ENCODE data around the gene SH3RF2. TPM values are rescaled to one million over a fixed set of nuclear protein-coding genes. Genes with fewer than 3 reads are reported as not detected.

The SH3RF2 gene
- total and polyA plus RNA-seq, 4 experiments from 2014 or later, result not detected

DNA sequence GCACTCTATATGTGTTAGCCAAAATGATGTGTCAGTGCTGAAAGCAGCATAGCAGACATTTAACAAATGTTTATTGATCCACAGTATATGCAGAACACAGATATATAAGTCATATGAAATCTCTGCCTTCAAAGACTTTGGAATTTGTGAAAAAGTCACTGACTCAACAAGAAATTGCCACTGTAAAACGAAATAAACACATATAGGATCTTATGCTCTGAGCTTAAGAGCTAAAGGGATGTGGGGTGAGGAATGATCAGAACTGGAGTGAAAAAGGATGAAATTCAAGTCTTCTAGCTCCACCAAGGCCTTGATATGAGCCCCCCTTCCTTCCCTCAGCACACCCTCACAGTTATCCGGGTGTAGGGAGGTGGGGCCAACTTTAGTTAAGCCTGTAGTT, 119.1 kb downstream of the SH3RF2 start:
- DNase-seq, result no peak
- Mint-ChIP-seq H3K36me3 (no peaks in the 10 kb centered on the region), H3K27ac (no peak overlapping the region), H3K27me3 (peaks cover 3 to 13% of the 10 kb centered on the region in 2 donors), H3K4me1 (no peaks in the 10 kb centered on the region), H3K4me3 (no peak overlapping the region), H3K9me3 (peaks cover 0 to 3% (median 0%) of the 10 kb centered on the region in 8 donors)
- Histone ChIP-seq H3K9me3 (ENCODE audit: control insufficient read depth in 1 of 2, low read length in 2 of 2) (no peaks in the 10 kb centered on the region), H3K4me3 (ENCODE audit: low read length in 2 of 2) (no peak overlapping the region), H3K4me1 (ENCODE audit: insufficient read depth, low read length) (no peaks in the 10 kb centered on the region), H3K27ac (ENCODE audit: low read depth, low read length) (no peak overlapping the region), H3K27me3 (ENCODE audit: insufficient read depth, low read length) (no peaks in the 10 kb centered on the region), H3K36me3 (ENCODE audit: insufficient read depth, low read length) (no peaks in the 10 kb centered on the region)
- CTCF ChIA-PET (ENCODE audit: partially characterized antibody), result no interaction called here
- intact Hi-C loops (cut with micrococcal nuclease), result no loop called here
- POLR2A ChIA-PET (ENCODE audit: partially characterized antibody), result no interaction called here

GRCh38 chr5:146059460-146060220, 123.3 kb downstream of the SH3RF2 start:
- Histone ChIP-seq H3K36me3 (ENCODE audit: insufficient read depth, low read length) (no peaks in the 10 kb centered on the region), H3K27ac (ENCODE audit: low read depth, low read length) (no peak overlapping the region), H3K9me3 (ENCODE audit: control insufficient read depth in 1 of 2, low read length in 2 of 2) (no peaks in the 10 kb centered on the region), H3K4me3 (ENCODE audit: low read length in 2 of 2) (no peak overlapping the region), H3K4me1 (ENCODE audit: insufficient read depth, low read length) (no peaks in the 10 kb centered on the region), H3K27me3 (ENCODE audit: insufficient read depth, low read length) (no peaks in the 10 kb centered on the region)
- no peaks in the 10 kb centered on the region for H3K36me3 Mint-ChIP-seq
- no peak for DNase-seq
- H3K4me3 Mint-ChIP-seq, result no peak overlapping the region
- intact Hi-C loops (cut with micrococcal nuclease), result no loop called here
- peaks cover 0 to 6% (median 0%) of the 10 kb centered on the region in 8 donors for H3K9me3 Mint-ChIP-seq
- ChIA-PET POLR2A (ENCODE audit: partially characterized antibody) (no interaction called here), CTCF (ENCODE audit: partially characterized antibody) (no interaction called here)
- peak overlapping the region in 1 of 7 donors; percentile 11 for H3K27ac Mint-ChIP-seq
- H3K4me1 Mint-ChIP-seq, result no peaks in the 10 kb centered on the region
- H3K27me3 Mint-ChIP-seq, result peaks cover 2 to 3% of the 10 kb centered on the region in 2 donors

DNA sequence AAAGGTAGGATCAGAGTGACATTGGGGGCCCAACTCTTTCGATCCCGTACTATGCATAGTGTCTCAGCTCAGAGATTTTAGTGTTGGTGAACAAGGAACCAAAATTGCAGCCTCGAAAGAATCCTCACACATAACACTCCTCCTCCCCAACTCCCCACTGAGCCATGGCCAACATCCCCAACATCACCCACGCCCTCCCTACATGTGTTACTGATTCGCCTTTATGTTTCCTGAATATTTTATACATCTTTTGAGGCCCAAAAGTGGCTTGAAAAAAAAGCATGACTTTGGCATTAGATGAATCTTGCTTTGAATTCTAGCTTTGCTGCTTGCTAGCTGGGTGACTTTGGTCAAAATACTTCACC, 123.8 kb downstream of the SH3RF2 start:
- Mint-ChIP-seq H3K27ac (no peak overlapping the region), H3K9me3 (peaks cover 0 to 6% (median 0%) of the 10 kb centered on the region in 8 donors), H3K4me1 (no peaks in the 10 kb centered on the region), H3K36me3 (no peaks in the 10 kb centered on the region), H3K27me3 (peaks cover 2 to 3% of the 10 kb centered on the region in 2 donors), H3K4me3 (no peak overlapping the region)
- Histone ChIP-seq H3K27me3 (ENCODE audit: insufficient read depth, low read length) (no peaks in the 10 kb centered on the region), H3K9me3 (ENCODE audit: control insufficient read depth in 1 of 2, low read length in 2 of 2) (no peaks in the 10 kb centered on the region), H3K27ac (ENCODE audit: low read depth, low read length) (no peak overlapping the region), H3K4me1 (ENCODE audit: insufficient read depth, low read length) (no peaks in the 10 kb centered on the region), H3K36me3 (ENCODE audit: insufficient read depth, low read length) (no peaks in the 10 kb centered on the region), H3K4me3 (ENCODE audit: low read length in 2 of 2) (no peak overlapping the region)
- intact Hi-C loops (cut with micrococcal nuclease), result no loop called here
- ChIA-PET POLR2A (ENCODE audit: partially characterized antibody) (no interaction called here), CTCF (ENCODE audit: partially characterized antibody) (no interaction called here)
- DNase-seq, result no peak

- Mint-ChIP-seq H3K36me3 (no peaks in the 10 kb centered on the region), H3K9me3 (peaks cover 0 to 3% (median 0%) of the 10 kb centered on the region in 8 donors), H3K4me3 (no peak overlapping the region), H3K27me3 (peaks cover 0 to 2% of the 10 kb centered on the region in 2 donors), H3K27ac (no peak overlapping the region), H3K4me1 (no peaks in the 10 kb centered on the region)
- no peak overlapping the region for H3K27ac ChIP-seq (ENCODE audit: low read depth, low read length)
- intact Hi-C loops (cut with micrococcal nuclease), result no loop called here
- H3K9me3 ChIP-seq (ENCODE audit: control insufficient read depth in 1 of 2, low read length in 2 of 2), result no peaks in the 10 kb centered on the region
- no peak overlapping the region for H3K4me3 ChIP-seq (ENCODE audit: low read length in 2 of 2)
- no peak for DNase-seq
- no peaks in the 10 kb centered on the region for H3K36me3 ChIP-seq (ENCODE audit: insufficient read depth, low read length)
- no peaks in the 10 kb centered on the region for H3K27me3 ChIP-seq (ENCODE audit: insufficient read depth, low read length)
- ChIA-PET CTCF (ENCODE audit: partially characterized antibody) (no interaction called here), POLR2A (ENCODE audit: partially characterized antibody) (no interaction called here)
- no peaks in the 10 kb centered on the region for H3K4me1 ChIP-seq (ENCODE audit: insufficient read depth, low read length)
Observed at GRCh38 chr5:146066968-146067367, 130.6 kb downstream of the SH3RF2 start.

DNA sequence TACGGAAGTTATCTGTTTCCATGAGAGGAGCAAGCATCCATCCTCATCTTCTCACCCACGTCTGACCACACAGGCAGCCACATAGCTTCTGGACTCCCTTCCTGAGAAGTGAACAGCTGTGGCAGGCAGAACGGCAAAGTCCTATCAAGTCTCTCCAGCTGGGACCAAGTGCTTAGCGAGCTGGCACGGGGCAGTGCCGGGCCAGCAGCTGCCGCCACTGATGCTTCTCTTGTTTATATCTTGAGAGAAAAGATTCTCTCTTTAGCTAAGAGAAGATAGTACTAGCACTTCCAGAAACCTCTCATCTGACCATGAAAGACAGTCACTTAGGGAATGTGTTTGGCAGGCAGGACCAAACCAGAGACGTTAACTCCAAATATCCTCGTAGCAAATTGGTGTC, 131.8 kb downstream of the SH3RF2 start:
- Histone ChIP-seq H3K27me3 (ENCODE audit: insufficient read depth, low read length) (no peaks in the 10 kb centered on the region), H3K4me3 (ENCODE audit: low read length in 2 of 2) (no peak overlapping the region), H3K9me3 (ENCODE audit: control insufficient read depth in 1 of 2, low read length in 2 of 2) (no peaks in the 10 kb centered on the region), H3K27ac (ENCODE audit: low read depth, low read length) (no peak overlapping the region), H3K4me1 (ENCODE audit: insufficient read depth, low read length) (no peaks in the 10 kb centered on the region), H3K36me3 (ENCODE audit: insufficient read depth, low read length) (no peaks in the 10 kb centered on the region)
- no peaks in the 10 kb centered on the region for H3K4me1 Mint-ChIP-seq
- no peak overlapping the region for H3K4me3 Mint-ChIP-seq
- CTCF ChIA-PET (ENCODE audit: partially characterized antibody), result no interaction called here
- no peak overlapping the region for H3K27ac Mint-ChIP-seq
- peaks cover 0 to 3% (median 0%) of the 10 kb centered on the region in 8 donors for H3K9me3 Mint-ChIP-seq
- H3K27me3 Mint-ChIP-seq, result peaks cover 0 to 2% of the 10 kb centered on the region in 2 donors
- no peak for DNase-seq
- H3K36me3 Mint-ChIP-seq, result no peaks in the 10 kb centered on the region
- intact Hi-C loops (cut with micrococcal nuclease), result no loop called here
- POLR2A ChIA-PET (ENCODE audit: partially characterized antibody), result no interaction called here

DNA sequence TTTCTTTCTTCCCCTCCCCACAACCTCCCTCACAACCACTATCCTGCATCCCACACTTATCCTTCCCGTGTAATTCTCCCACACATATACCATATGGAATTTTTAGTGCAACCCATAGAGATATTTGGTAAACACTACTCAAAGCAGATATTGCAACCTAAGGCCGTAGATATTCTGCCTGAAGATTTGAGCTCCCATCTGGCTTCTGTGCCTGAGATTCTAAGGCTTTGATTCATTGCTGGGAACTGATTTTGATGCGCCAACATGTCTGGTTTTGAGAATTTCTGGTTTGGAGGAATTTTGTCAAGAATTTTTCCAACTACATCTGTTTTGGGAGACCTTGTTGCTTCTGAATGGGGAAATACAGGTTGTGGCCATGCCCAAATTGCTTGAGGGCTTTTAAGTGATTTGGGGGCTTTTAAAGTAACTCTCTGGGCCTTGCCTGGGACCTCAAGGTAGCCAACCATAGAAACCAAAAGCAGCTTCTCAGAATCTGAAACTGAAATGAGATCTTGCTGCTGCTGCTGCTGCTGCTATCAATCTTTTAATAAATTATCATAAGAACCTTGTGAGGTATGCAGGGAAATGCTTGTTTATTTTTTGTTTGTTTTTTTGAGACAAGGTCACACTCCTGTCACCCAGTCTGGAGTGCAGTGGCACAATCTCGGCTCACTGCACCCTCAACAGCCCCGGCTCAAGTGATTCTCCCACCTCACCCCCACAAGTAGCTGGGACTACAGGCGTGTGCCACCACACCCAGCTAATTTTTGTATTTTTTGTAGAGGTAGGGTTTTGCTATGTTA, 132.8 kb downstream of the SH3RF2 start:
- no peaks in the 10 kb centered on the region for H3K36me3 ChIP-seq (ENCODE audit: insufficient read depth, low read length)
- no peaks in the 10 kb centered on the region for H3K4me1 ChIP-seq (ENCODE audit: insufficient read depth, low read length)
- H3K27ac Mint-ChIP-seq, result no peak overlapping the region
- H3K27me3 Mint-ChIP-seq, result peaks cover 2% of the 10 kb centered on the region in 2 donors
- intact Hi-C loops (cut with micrococcal nuclease), result no loop called here
- CTCF ChIA-PET (ENCODE audit: partially characterized antibody), result no interaction called here
- no peaks in the 10 kb centered on the region for H3K36me3 Mint-ChIP-seq
- no peaks in the 10 kb centered on the region for H3K4me1 Mint-ChIP-seq
- no peak overlapping the region for H3K4me3 Mint-ChIP-seq
- H3K27me3 ChIP-seq (ENCODE audit: insufficient read depth, low read length), result no peaks in the 10 kb centered on the region
- H3K4me3 ChIP-seq (ENCODE audit: low read length in 2 of 2), result no peak overlapping the region
- H3K9me3 ChIP-seq (ENCODE audit: control insufficient read depth in 1 of 2, low read length in 2 of 2), result no peaks in the 10 kb centered on the region
- H3K9me3 Mint-ChIP-seq, result peaks cover 0 to 3% (median 0%) of the 10 kb centered on the region in 8 donors
- DNase-seq, result no peak
- POLR2A ChIA-PET (ENCODE audit: partially characterized antibody), result no interaction called here
- no peak overlapping the region for H3K27ac ChIP-seq (ENCODE audit: low read depth, low read length)

- Histone ChIP-seq H3K9me3 (ENCODE audit: control insufficient read depth in 1 of 2, low read length in 2 of 2) (no peaks in the 10 kb centered on the region), H3K27me3 (ENCODE audit: insufficient read depth, low read length) (no peaks in the 10 kb centered on the region), H3K4me3 (ENCODE audit: low read length in 2 of 2) (no peak overlapping the region), H3K4me1 (ENCODE audit: insufficient read depth, low read length) (no peaks in the 10 kb centered on the region), H3K27ac (ENCODE audit: low read depth, low read length) (no peak overlapping the region), H3K36me3 (ENCODE audit: insufficient read depth, low read length) (no peaks in the 10 kb centered on the region)
- CTCF ChIA-PET (ENCODE audit: partially characterized antibody), result no interaction called here
- POLR2A ChIA-PET (ENCODE audit: partially characterized antibody), result no interaction called here
- no peak overlapping the region for H3K4me3 Mint-ChIP-seq
- peaks cover 2 to 3% of the 10 kb centered on the region in 2 donors for H3K27me3 Mint-ChIP-seq
- intact Hi-C loops (cut with micrococcal nuclease), result no loop called here
- H3K9me3 Mint-ChIP-seq, result peaks cover 0 to 2% (median 0%) of the 10 kb centered on the region in 8 donors
- no peak overlapping the region for H3K27ac Mint-ChIP-seq
- DNase-seq, result no peak
- H3K36me3 Mint-ChIP-seq, result no peaks in the 10 kb centered on the region
- no peaks in the 10 kb centered on the region for H3K4me1 Mint-ChIP-seq
Observed at GRCh38 chr5:146069780-146070099, 133.4 kb downstream of the SH3RF2 start.
